A549 (cell line): ENCODE measurements around the gene CHPT1.

Source experiments
- BHLHE40 ChIP-seq: IDR thresholded peaks from 2 replicates; pipeline ENCODE4 v1.6.1; 2012; ENCODE audit warnings: low read depth, low read length, inconsistent platforms
- CTCF ChIP-seq: fragments of >200 bp; sonication (Bioruptor Twin); formaldehyde crosslinking; IDR thresholded peaks from 3 replicates; pipeline ENCODE4 v1.5.1; 2016
- HDAC2 ChIP-seq: fragments of 200-600 bp; sonication (generic); IDR thresholded peaks from 2 replicates; pipeline ENCODE4 v1.6.1; 2016
- NR3C1 ChIP-seq: fragments of >200 bp; sonication (Bioruptor Twin); formaldehyde crosslinking; IDR thresholded peaks from 3 replicates; pipeline ENCODE4 v1.6.1; 2017
- POLR2A ChIP-seq: IDR thresholded peaks from 2 replicates; pipeline ENCODE4 v1.6.1; 2012; ENCODE audit warnings: mild to moderate bottlenecking, low read length

- no peak for TF ChIP-seq POLR2A
- no peak for TF ChIP-seq CTCF
- TF ChIP-seq BHLHE40, result no peak
- no peak for TF ChIP-seq HDAC2
- no peak for TF ChIP-seq NR3C1
These were observed 64.3 kb downstream of the CHPT1 start for GRCh38 chr12:101761781-101762180.
